ENCODE results near the gene FAT2.

Gene FAT2

DNA sequence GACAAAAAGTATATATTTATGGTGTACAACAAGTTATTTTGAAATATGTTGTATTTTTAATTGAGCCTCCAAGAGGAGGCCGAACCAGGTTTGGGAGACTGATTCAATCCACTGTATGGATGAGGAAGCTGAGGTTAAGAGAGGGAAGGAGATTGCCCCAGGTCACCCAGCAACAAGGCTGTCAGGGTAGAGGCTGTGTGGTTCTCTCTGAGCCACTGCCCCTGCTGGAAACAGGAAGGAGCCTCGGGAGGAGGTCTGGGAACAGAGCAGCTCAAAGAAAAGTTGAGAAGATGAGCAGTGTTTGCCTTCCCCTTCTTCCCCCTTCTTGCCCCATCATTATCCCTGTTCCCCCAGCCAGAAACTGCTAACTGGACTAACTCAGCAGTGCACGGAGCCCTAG is 6.6 kb upstream of the FAT2 start:
- TF ChIP-seq, protein P1, sequence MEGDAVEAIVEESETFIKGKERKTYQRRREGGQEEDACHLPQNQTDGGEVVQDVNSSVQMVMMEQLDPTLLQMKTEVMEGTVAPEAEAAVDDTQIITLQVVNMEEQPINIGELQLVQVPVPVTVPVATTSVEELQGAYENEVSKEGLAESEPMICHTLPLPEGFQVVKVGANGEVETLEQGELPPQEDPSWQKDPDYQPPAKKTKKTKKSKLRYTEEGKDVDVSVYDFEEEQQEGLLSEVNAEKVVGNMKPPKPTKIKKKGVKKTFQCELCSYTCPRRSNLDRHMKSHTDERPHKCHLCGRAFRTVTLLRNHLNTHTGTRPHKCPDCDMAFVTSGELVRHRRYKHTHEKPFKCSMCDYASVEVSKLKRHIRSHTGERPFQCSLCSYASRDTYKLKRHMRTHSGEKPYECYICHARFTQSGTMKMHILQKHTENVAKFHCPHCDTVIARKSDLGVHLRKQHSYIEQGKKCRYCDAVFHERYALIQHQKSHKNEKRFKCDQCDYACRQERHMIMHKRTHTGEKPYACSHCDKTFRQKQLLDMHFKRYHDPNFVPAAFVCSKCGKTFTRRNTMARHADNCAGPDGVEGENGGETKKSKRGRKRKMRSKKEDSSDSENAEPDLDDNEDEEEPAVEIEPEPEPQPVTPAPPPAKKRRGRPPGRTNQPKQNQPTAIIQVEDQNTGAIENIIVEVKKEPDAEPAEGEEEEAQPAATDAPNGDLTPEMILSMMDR (IDR thresholded peaks at IDR 0.05; ENCODE audit: control extremely low read depth, extremely low read depth, low read depth, missing control alignments), result no peak
- CTCF ChIA-PET, result interaction anchor here (1.1 to 2.3 kb wide), 3 partner anchors 16 to 55 kb away, joined by 4 to 10 read pairs (median 5); no protein-coding TSS in a partner anchor
- POLR2A ChIA-PET, result no interaction called here
- no peak for DNase-seq (ENCODE audit: extremely low spot score)

DNA sequence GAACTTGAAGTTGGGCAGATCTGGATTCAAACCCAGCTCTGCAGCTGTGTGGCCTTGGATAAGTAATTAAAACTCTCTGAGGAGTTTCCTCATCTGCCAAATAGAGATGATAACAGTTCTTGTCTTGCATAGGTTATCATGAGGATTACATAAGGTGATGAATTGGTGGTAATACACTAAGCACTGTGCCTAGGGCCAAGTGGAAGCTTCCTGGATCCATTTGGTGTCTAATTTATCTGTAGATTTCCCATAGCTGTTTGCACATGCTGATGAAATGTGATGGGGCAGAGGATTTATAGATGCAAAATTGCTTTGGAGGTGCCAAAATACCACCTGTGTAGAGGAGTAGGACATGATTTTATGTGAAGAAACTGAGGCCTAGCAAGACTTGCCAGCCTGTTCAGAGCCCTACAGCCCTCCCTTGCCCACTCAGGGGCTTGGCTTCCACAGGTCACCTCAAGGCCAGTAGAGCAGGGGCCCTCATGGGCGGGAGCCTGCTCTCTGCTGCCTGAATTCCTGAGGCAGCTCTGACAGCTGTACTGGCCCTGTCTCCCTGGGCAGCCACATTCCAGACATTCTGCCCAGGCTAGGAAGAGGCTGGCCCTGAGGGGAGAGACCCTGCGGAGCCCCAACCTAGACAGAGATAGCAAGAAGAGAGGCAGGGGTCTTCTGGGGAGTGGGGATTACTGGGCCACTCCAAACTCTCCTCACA is 5.9 kb upstream of the FAT2 start:
- ChIA-PET CTCF (interaction anchor here (1.2 to 2.3 kb wide), 2 partner anchors 10 to 15 kb away, joined by 3 to 10 read pairs; no protein-coding TSS in a partner anchor), POLR2A (no interaction called here)
- TF ChIP-seq, protein P1 (IDR thresholded peaks at IDR 0.05; ENCODE audit: control extremely low read depth, extremely low read depth, low read depth, missing control alignments), result no peak
- no peak for DNase-seq (ENCODE audit: extremely low spot score)

DNA sequence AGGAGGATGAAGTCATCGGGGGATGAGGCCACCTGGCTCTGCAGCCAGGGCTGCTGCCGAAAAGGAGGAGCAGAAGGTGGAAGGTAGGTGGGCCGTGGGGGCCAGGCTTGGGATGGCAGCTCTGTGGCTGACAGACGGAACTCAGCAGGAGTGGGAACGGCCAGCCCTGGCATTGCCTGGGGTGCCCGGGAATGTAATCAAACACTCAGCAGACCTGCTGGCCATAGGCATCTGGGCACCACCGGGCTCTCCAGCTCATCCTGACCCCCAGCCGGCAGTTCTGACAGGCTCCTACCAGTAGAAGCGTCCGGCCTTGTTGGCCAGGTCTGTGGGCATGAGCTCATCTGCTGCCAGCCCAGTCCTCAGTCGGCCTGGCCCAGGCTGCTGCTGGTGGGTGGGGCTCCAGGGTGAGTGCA is 4.3 kb upstream of the FAT2 start:
- ChIA-PET POLR2A (no interaction called here), CTCF (interaction anchor here (1.2 kb wide), 1 partner anchor 9 kb away, joined by 3 read pairs; no protein-coding TSS in a partner anchor)
- no peak for DNase-seq (ENCODE audit: extremely low spot score)
- TF ChIP-seq, protein P1 (IDR thresholded peaks at IDR 0.05; ENCODE audit: control extremely low read depth, extremely low read depth, low read depth, missing control alignments), result no peak

DNA sequence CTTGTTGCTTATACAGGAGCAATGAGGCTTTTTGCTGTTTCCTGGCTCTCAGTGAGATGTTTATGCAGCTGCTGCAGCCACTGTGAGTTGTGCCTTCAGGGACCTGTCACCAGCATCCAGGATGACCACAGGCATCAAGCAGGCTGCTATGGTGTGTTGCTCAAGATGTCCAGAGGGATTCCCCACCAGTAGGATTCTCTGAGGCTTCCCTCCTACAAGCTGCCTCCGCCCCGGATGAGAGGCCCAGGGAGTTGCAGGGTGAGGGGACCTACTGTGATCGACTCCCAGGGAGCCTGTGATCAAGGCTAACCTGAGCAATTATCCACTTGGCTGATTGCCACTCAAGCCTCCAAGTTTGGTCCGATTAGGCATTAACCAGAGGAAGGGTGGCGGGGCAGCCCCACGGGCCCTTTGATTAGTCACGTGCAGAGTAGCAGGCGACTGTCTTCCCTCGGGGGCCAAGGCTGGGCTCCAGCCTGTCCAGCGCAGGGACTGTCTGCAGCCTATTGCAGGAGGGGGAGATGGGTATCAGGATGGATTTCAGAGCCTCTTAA is 1.8 kb upstream of the FAT2 start:
- CTCF ChIA-PET, result interaction anchor here (0.9 to 2.0 kb wide), 3 partner anchors 8 to 18 kb away, joined by 3 to 6 read pairs (median 3); no protein-coding TSS in a partner anchor
- peak; percentile 35 for DNase-seq (ENCODE audit: extremely low spot score)
- TF ChIP-seq, protein P1 (IDR thresholded peaks at IDR 0.05; ENCODE audit: control extremely low read depth, extremely low read depth, low read depth, missing control alignments), result no peak
- POLR2A ChIA-PET, result no interaction called here

DNA sequence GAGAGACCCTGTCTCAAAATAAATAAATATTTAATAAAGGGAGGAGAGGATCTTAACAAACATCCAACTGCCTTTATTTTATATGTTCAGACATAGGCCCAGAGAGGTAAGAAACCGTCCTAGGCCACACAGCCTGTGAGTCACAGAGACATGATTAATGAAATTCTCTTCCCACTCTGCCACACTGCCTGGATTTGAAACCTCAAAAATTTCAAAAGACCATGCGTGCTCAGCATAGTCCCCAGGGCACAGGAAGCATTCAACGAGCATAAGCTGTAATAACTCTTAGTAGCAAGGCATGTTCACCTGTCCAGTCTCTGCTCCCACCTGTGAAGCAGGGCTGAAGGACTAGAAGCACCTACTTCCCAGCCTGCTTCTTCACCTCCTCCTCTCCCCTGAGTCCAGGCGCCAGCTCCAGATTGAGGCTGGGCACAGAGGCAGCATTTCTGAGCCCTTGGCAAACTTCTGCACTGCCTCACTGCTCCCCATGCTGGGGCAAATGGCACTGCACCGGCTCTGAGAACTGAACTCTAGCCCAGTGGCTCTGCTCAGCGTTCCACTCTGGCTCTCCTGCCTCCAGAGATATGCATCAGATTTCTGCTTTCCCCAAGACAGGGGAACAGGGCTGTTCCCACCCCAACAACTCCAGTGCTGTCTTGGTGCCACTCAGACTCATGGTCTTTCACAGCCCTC is 1.1 kb downstream of the FAT2 start:
- no peak for DNase-seq (ENCODE audit: extremely low spot score)
- ChIA-PET POLR2A (no interaction called here), CTCF (interaction anchor here (2.2 kb wide), 1 partner anchor 62 kb away, joined by 6 read pairs; no protein-coding TSS in a partner anchor)
- TF ChIP-seq, protein P1 (IDR thresholded peaks at IDR 0.05; ENCODE audit: control extremely low read depth, extremely low read depth, low read depth, missing control alignments), result no peak

DNA sequence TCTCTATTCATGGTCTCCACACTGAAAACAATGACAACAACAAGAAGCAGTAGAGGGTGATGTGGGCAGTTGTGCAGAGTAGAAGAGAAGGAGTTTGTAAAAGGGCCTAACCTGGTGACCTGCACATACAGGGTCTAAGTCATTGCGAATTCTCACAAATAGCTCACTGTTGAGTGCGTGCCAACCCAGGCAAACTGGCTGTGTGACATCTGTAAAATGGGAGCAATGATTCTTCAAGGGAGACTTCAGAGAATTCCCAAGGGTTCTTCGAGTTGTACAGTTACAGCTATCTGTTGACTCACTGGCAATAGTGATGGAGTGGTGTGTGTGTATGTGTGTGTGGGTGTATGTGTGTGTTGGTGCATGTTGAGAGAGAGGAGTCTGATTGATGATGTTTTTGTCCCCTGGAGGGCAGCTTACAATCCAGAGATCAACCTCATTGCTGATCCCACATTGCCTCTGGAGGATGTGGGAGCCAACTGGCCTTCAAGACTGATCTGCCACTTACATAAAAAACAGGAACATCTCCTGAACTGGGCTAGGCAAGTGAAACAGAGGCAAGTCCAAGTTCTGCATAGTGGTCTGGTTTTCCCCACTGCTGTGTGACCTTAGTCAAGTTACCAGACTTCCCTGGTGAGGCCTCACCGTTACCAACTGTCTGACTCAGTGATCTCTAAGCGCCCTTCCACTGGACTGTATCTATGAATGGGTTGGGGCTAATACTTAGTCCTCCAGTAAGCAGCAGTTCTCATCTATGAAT is 3.2 kb downstream of the FAT2 start:
- ChIA-PET CTCF (interaction anchor here (1.0 to 1.5 kb wide), 5 partner anchors 12 to 71 kb away, joined by 3 to 4 read pairs (median 3); no protein-coding TSS in a partner anchor), POLR2A (no interaction called here)
- no peak for DNase-seq (ENCODE audit: extremely low spot score)
- TF ChIP-seq, protein P1 (IDR thresholded peaks at IDR 0.05; ENCODE audit: control extremely low read depth, extremely low read depth, low read depth, missing control alignments), result no peak

Measured in GM10248 (cell line).